ENCODE results near the gene CCDC47.

CCDC47 gene

GRCh38 chr17:63718988-63719387, 54.4 kb downstream of the CCDC47 start:
- no peak for DNase-seq

- DNase-seq: no peak
Measured at GRCh38 chr17:63716426-63716825, 57.0 kb downstream of the CCDC47 start.

GRCh38 chr17:63714550-63715277, 58.7 kb downstream of the CCDC47 start:
- no peak for DNase-seq

GRCh38 chr17:63709110-63709509, 64.3 kb downstream of the CCDC47 start:
- no peak for DNase-seq

GRCh38 chr17:63707151-63707550, 66.2 kb downstream of the CCDC47 start:
- no peak for DNase-seq

- DNase-seq: no peak
Measured at GRCh38 chr17:63706336-63707082, 66.9 kb downstream of the CCDC47 start.

GRCh38 chr17:63705657-63706056, 67.7 kb downstream of the CCDC47 start:
- DNase-seq: no peak

- no peak for DNase-seq
Measured at GRCh38 chr17:63704836-63705235, 68.6 kb downstream of the CCDC47 start.

- no peak for DNase-seq
Measured at GRCh38 chr17:63704259-63704576, 69.2 kb downstream of the CCDC47 start.

GRCh38 chr17:63703556-63704258, 69.7 kb downstream of the CCDC47 start:
- DNase-seq: no peak

- no peak for DNase-seq
Measured at GRCh38 chr17:63703029-63703428, 70.4 kb downstream of the CCDC47 start.

- DNase-seq: no peak
Measured at GRCh38 chr17:63702721-63703015, 70.7 kb downstream of the CCDC47 start.

GRCh38 chr17:63701868-63702720, 71.3 kb downstream of the CCDC47 start:
- no peak for DNase-seq

- no peak for DNase-seq
Measured at GRCh38 chr17:63701456-63701820, 72.0 kb downstream of the CCDC47 start.

- DNase-seq: peak; percentile 52
Measured at GRCh38 chr17:63700528-63701455, 72.6 kb downstream of the CCDC47 start.

- DNase-seq: peak; percentile 56
Measured at GRCh38 chr17:63699638-63700527, 73.5 kb downstream of the CCDC47 start, which contains the start of gene LIMD2. Gene LIMD2 (minus strand): TSS chr17:63700125. CDS start chr17:63699298, 827 bp downstream.

- DNase-seq: no peak
Measured at GRCh38 chr17:63698886-63699637, 74.3 kb downstream of the CCDC47 start.

GRCh38 chr17:63698381-63698885, 75.0 kb downstream of the CCDC47 start:
- DNase-seq: no peak

GRCh38 chr17:63697341-63698286, 75.8 kb downstream of the CCDC47 start:
- DNase-seq: peak; percentile 8

Measured in NCI-H1105 (cell line).